ENCODE measurements around the gene SOX13.

SOX13 gene

GRCh38 chr1:204126956-204127355 is 54.0 kb downstream of the SOX13 start:
- H3K27ac ChIP-seq: no peak overlapping the region
- no peaks in the 10 kb centered on the region for H3K36me3 ChIP-seq
- H3K4me1 ChIP-seq (ENCODE audit: control insufficient read depth in 1 of 2, insufficient read depth in 1 of 2, low read depth in 1 of 2, low read length in 1 of 2): peaks cover 4 to 9% of the 10 kb centered on the region in 2 experiments
- TF ChIP-seq CTCF (IDR thresholded peaks at IDR 0.05): no peak
- H3K4me3 ChIP-seq (ENCODE audit: low read depth in 1 of 2, low read length in 1 of 2): no peak overlapping the region
- H3K9me3 ChIP-seq: no peaks in the 10 kb centered on the region
- no peaks in the 10 kb centered on the region for H3K27me3 ChIP-seq

- H3K27me3 ChIP-seq: no peaks in the 10 kb centered on the region
- H3K4me1 ChIP-seq (ENCODE audit: control insufficient read depth in 1 of 2, insufficient read depth in 1 of 2, low read depth in 1 of 2, low read length in 1 of 2): peaks cover 4 to 9% of the 10 kb centered on the region in 2 experiments
- H3K9me3 ChIP-seq: no peaks in the 10 kb centered on the region
- no peak overlapping the region for H3K4me3 ChIP-seq (ENCODE audit: low read depth in 1 of 2, low read length in 1 of 2)
- no peak overlapping the region for H3K27ac ChIP-seq
- no peaks in the 10 kb centered on the region for H3K36me3 ChIP-seq
- peak; percentile 17 for TF ChIP-seq CTCF (IDR thresholded peaks at IDR 0.05)
These were observed 54.8 kb downstream of the SOX13 start for GRCh38 chr1:204127597-204128242.

- H3K9me3 ChIP-seq: no peaks in the 10 kb centered on the region
- H3K4me1 ChIP-seq (ENCODE audit: control insufficient read depth in 1 of 2, insufficient read depth in 1 of 2, low read depth in 1 of 2, low read length in 1 of 2): peaks cover 4 to 9% of the 10 kb centered on the region in 2 experiments
- H3K27me3 ChIP-seq: no peaks in the 10 kb centered on the region
- no peak overlapping the region for H3K4me3 ChIP-seq (ENCODE audit: low read depth in 1 of 2, low read length in 1 of 2)
- no peaks in the 10 kb centered on the region for H3K36me3 ChIP-seq
- no peak for TF ChIP-seq CTCF (IDR thresholded peaks at IDR 0.05)
- no peak overlapping the region for H3K27ac ChIP-seq
These were observed 55.6 kb downstream of the SOX13 start for GRCh38 chr1:204128464-204128963.

GRCh38 chr1:204128964-204129896 is 56.3 kb downstream of the SOX13 start:
- Histone ChIP-seq H3K4me3 (ENCODE audit: low read depth in 1 of 2, low read length in 1 of 2) (peak overlapping the region in 1 of 2 experiments; percentile 45), H3K9me3 (no peaks in the 10 kb centered on the region), H3K27me3 (no peaks in the 10 kb centered on the region), H3K27ac (no peak overlapping the region), H3K36me3 (no peaks in the 10 kb centered on the region), H3K4me1 (ENCODE audit: control insufficient read depth in 1 of 2, insufficient read depth in 1 of 2, low read depth in 1 of 2, low read length in 1 of 2) (peaks cover 4 to 9% of the 10 kb centered on the region in 2 experiments)
- peak; percentile 91 for TF ChIP-seq CTCF (IDR thresholded peaks at IDR 0.05)

- Histone ChIP-seq H3K4me3 (ENCODE audit: low read depth in 1 of 2, low read length in 1 of 2) (no peak overlapping the region), H3K27me3 (no peaks in the 10 kb centered on the region), H3K9me3 (no peaks in the 10 kb centered on the region), H3K27ac (no peak overlapping the region), H3K4me1 (ENCODE audit: control insufficient read depth in 1 of 2, insufficient read depth in 1 of 2, low read depth in 1 of 2, low read length in 1 of 2) (peaks cover 4 to 9% of the 10 kb centered on the region in 2 experiments), H3K36me3 (no peaks in the 10 kb centered on the region)
- no peak for TF ChIP-seq CTCF (IDR thresholded peaks at IDR 0.05)
These were observed 57.3 kb downstream of the SOX13 start for GRCh38 chr1:204130178-204130577.

Measured in neutrophil (primary cell).